ENCODE data around the gene MED12L. TPM values are rescaled to one million over a fixed set of nuclear protein-coding genes. Genes with fewer than 3 reads are reported as not detected.
A peak's percentile ranks its signal among the peaks of the same experiment; 100 is the strongest.

MED12L gene
- total RNA-seq, 2 experiments from 2014 or later = 2.9 to 3.4 TPM

DNA sequence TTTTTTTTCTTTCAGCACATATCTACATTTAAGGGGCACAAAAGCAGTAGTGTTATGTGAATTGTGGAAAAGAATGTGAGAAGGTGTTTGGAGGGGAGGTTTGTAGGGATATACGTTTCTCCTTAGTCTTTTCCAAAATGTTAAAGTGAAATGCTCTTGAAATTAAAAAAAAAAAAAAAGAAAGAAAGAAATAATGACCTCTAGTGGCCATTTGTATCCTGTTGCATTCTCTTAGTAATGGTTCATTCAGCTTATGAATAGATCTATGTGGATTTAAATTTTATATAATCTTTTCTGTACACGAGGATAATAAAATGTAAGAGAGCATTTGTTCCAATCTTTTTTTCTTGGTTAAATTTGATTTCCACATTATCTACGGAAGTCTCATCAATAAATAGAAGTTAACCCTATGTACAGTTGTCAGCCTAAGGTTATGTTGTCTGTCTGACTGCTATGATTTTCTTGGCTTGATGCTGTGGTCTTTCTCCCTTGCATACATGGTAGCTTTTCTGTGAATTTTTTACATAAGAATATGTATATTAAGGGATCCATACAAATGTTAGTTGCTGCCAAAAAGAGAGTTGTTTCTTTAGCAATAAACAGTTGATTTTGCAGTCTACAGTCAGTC, 242.2 kb downstream of the MED12L start:
- H3K36me3 Mint-ChIP-seq (ENCODE audit: low read depth) = no peaks in the 10 kb centered on the region
- no peak overlapping the region for H3K27ac Mint-ChIP-seq
- peaks cover 6% of the 10 kb centered on the region for H3K27me3 Mint-ChIP-seq
- H3K4me3 Mint-ChIP-seq = no peak overlapping the region
- no peak for DNase-seq
- no peaks in the 10 kb centered on the region for H3K9me3 Mint-ChIP-seq
- intact Hi-C loops (cut with micrococcal nuclease) = loop anchor here (5.0 kb wide), 1 partner anchor 35 kb away; no protein-coding TSS in a partner anchor
- ATAC-seq = no peak
- TF ChIP-seq, protein P1, sequence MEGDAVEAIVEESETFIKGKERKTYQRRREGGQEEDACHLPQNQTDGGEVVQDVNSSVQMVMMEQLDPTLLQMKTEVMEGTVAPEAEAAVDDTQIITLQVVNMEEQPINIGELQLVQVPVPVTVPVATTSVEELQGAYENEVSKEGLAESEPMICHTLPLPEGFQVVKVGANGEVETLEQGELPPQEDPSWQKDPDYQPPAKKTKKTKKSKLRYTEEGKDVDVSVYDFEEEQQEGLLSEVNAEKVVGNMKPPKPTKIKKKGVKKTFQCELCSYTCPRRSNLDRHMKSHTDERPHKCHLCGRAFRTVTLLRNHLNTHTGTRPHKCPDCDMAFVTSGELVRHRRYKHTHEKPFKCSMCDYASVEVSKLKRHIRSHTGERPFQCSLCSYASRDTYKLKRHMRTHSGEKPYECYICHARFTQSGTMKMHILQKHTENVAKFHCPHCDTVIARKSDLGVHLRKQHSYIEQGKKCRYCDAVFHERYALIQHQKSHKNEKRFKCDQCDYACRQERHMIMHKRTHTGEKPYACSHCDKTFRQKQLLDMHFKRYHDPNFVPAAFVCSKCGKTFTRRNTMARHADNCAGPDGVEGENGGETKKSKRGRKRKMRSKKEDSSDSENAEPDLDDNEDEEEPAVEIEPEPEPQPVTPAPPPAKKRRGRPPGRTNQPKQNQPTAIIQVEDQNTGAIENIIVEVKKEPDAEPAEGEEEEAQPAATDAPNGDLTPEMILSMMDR (IDR thresholded peaks at IDR 0.05) = peak; percentile 49
- peaks cover 6% of the 10 kb centered on the region for H3K4me1 Mint-ChIP-seq (ENCODE audit: low read depth)
- CTCF ChIA-PET = interaction anchor here (0.8 to 4.6 kb wide), 19 partner anchors 9 to 167 kb away, joined by 3 to 45 read pairs (median 5); partner anchors contain the start of gene GPR87
- POLR2A ChIA-PET = interaction anchor here (0.7 kb wide), 1 partner anchor 177 kb away, joined by 3 read pairs; no protein-coding TSS in a partner anchor

DNA sequence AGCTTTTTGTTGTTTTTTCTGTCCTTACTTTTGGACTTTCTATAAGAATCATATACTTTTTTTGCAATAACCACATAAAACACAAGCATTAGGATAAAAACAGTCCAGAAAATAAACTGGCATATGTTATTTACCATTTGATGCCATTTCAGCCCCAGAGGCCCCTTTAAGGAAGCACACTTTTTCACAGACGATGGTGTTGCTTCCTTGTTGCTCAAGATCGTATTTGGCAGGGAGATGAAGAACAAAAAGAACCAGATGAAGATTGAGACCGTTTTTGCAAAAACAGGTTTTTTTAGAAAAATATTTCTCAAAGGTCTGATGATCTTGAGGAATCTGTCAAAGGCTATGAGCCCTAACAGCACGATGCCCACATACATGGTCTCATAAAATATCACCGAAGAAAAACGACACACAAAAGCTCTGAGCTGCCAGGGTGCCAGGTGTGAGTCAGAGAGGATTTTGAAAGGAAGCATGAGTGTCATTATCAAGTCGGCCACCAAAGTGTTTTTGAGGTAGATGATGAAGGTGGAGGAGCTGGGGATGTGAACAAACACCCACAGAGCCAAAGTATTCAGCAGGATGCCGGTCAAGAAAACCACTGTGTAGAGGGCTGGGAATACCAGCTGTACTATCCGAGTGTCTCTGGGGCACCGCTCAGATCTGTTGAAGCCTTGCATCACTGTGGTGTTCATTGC, 243.0 kb downstream of the MED12L start:
- ATAC-seq (peak; percentile 93), DNase-seq (peak; percentile 54)
- Mint-ChIP-seq H3K27me3 (peaks cover 6% of the 10 kb centered on the region), H3K36me3 (ENCODE audit: low read depth) (no peaks in the 10 kb centered on the region), H3K4me3 (peak overlapping the region; percentile 48), H3K27ac (no peak overlapping the region), H3K4me1 (ENCODE audit: low read depth) (peaks cover 6% of the 10 kb centered on the region), H3K9me3 (no peaks in the 10 kb centered on the region)
- TF ChIP-seq, protein P1 (IDR thresholded peaks at IDR 0.05) = no peak
- intact Hi-C loops (cut with micrococcal nuclease) = loop anchor here (5.0 kb wide), 1 partner anchor 36 kb away; no protein-coding TSS in a partner anchor
- ChIA-PET CTCF (interaction anchor here (0.7 to 4.6 kb wide), 17 partner anchors 10 to 167 kb away, joined by 3 to 45 read pairs (median 5); partner anchors contain the start of gene GPR87), POLR2A (interaction anchor here (0.7 kb wide), 1 partner anchor 177 kb away, joined by 3 read pairs; no protein-coding TSS in a partner anchor)

DNA sequence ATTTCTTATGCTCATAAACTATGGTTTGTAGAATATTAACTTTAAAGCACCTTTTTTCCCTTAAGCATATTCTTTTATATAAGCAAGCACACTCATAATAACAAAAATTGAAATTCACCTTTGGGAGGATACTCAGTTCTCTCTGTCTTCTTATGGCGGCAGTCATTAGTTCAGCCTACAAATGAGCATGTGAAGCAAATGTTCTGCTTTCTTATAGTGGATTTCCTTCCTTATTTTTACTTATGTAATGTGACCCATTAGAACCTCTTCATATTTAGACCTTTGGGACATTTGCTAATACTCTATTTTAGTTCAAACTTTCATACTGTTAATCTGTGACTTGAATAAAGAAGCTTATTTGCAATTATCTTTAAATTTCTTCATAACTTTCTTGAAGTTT, 243.9 kb downstream of the MED12L start, which contains the start of gene P2RY13:
Gene P2RY13, minus strand, starts transcription at position 187 of the 400 bp plus-strand sequence. Its CDS starts 21 bp downstream, at position 166.
- ChIA-PET CTCF (interaction anchor here (1.6 to 2.9 kb wide), 4 partner anchors 13 to 161 kb away, joined by 5 to 13 read pairs (median 11); partner anchors contain the start of gene GPR87), POLR2A (no interaction called here)
- Mint-ChIP-seq H3K36me3 (ENCODE audit: low read depth) (no peaks in the 10 kb centered on the region), H3K27ac (no peak within 1 kb of the TSS), H3K4me3 (peak within 1 kb of the TSS; percentile 48), H3K4me1 (ENCODE audit: low read depth) (peaks cover 6% of the 10 kb centered on the region), H3K9me3 (no peaks in the 10 kb centered on the region), H3K27me3 (peaks cover 6% of the 10 kb centered on the region)
- TF ChIP-seq, protein P1 (IDR thresholded peaks at IDR 0.05) = no peak
- no peak for DNase-seq
- no peak for ATAC-seq
- intact Hi-C loops (cut with micrococcal nuclease) = loop anchor here (5.0 kb wide), 1 partner anchor 37 kb away; no protein-coding TSS in a partner anchor

DNA sequence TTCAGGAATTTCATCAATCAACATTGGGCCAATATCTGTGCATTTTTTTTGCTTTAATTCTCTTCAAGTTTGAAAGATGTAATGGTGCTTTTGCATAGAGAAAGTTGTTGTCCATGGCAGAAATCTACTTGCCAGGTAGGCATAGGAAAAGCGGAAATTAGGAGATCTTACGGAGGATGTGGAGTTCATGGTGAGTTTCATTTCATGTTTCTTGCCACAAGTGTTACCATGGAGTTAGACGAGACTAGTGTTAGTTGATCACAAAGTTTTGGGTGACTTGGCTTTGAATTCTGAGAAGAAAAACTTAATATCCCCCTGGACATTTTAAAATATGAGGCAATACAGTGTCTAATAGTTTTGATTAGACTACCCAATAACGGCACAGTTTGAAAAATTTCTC, 244.9 kb downstream of the MED12L start:
- Mint-ChIP-seq H3K4me1 (ENCODE audit: low read depth) (peaks cover 6% of the 10 kb centered on the region), H3K4me3 (no peak overlapping the region), H3K27me3 (peaks cover 6% of the 10 kb centered on the region), H3K9me3 (no peaks in the 10 kb centered on the region), H3K36me3 (ENCODE audit: low read depth) (no peaks in the 10 kb centered on the region), H3K27ac (no peak overlapping the region)
- DNase-seq (no peak), ATAC-seq (no peak)
- ChIA-PET POLR2A (no interaction called here), CTCF (interaction anchor here (1.3 kb wide), 1 partner anchor 163 kb away, joined by 5 read pairs; no protein-coding TSS in a partner anchor)
- intact Hi-C loops (cut with micrococcal nuclease) = no loop called here
- TF ChIP-seq, protein P1 (IDR thresholded peaks at IDR 0.05) = no peak
